Mucosa of descending colon (tissue), 3 donors: ENCODE results near the gene PRTFDC1. TPM values are rescaled to one million over a fixed set of nuclear protein-coding genes. Genes with fewer than 3 reads are reported as not detected.

Source experiments
- ATAC-seq: fragments of 200-7000 bp; cut with Tn5 transposase; one replicate; pipeline ENCODE4 v1.9.1; 2020; ENCODE audit warnings: mild to moderate bottlenecking, moderate library complexity
- DNase-seq, 3 donors: peaks; one replicate each; pipeline ENCODE4 v3.0.0-alpha.2; 2020
- H3K36me3 ChIP-seq: fragments of 200-600 bp; one replicate; pipeline ENCODE4 v1.8.0; 2021; ENCODE audit warnings: low read depth, mild to moderate bottlenecking
- H3K4me1 ChIP-seq: fragments of 200-600 bp; one replicate; pipeline ENCODE4 v1.8.0; 2021; ENCODE audit warnings: low read depth, mild to moderate bottlenecking
- H3K4me3 ChIP-seq: fragments of 200-600 bp; one replicate; pipeline ENCODE4 v1.8.0; 2021; ENCODE audit warnings: mild to moderate bottlenecking
- H3K9me3 ChIP-seq: fragments of 200-600 bp; one replicate; pipeline ENCODE4 v1.8.0; 2021; ENCODE audit warnings: mild to moderate bottlenecking
- intact Hi-C, 2 donors: fragments of 100-400 bp; cut with DNase I in 1 of 2; cut with micrococcal nuclease in 1 of 2; formaldehyde crosslinking; loops; one replicate each; pipeline versions ENCODE4 v1.11.0 to v1.11.1; 2022; cut with DNase I, micrococcal nuclease
- total RNA-seq, 3 donors: library from RNA; stranded (reverse); fragmentation: NEBNext Ultra II Directional in 2 of 3; extraction: Animal tissue kit (Norgen Biotek cat#: 25700) in 2 of 3; gene quantifications; one replicate each; pipeline versions ENCODE4 v1.2.1 to v1.2.4, GENCODE V29; 2021 to 2023
- TF ChIP-seq, protein P1 (sequence below): fragments of 200-600 bp; IDR thresholded peaks from one replicate; pipeline ENCODE4 v1.8.0; 2022; ENCODE audit warnings: antibody characterized with exemption, mild to moderate bottlenecking
- donor health status: DM: no; HTN: no; CAD: no; lungs with moderate emphysema.
- donor health status: DM: no; HTN: no; CAD: no.
- donor health status: DM: no; HTN: yes; CAD: no.

The PRTFDC1 gene
- total RNA-seq, 3 donors from 2014 or later = 6.1 to 11.9 (median 6.9) TPM

DNA sequence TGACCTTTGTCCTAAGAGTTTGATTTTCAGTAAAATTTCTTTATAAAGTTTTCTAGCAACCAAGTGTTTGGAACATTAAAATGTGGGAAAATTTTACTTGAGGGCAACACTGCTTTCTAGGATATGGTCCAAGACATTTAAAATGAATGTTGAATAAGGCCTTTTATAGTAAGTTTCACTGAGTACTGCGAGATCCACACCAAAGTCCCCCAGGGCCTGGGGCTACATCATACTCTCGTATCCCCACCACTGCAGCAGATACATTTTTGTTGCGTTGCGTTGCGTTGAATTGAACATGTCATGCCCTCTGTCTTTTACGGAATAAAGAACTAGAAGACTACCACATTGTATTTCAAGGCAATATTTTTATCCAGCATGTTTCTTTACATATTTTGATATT is 44.5 kb downstream of the PRTFDC1 start:
- Histone ChIP-seq H3K36me3 (no peaks in the 10 kb centered on the region), H3K9me3 (no peaks in the 10 kb centered on the region), H3K4me3 (no peak overlapping the region), H3K4me1 (peaks cover 2% of the 10 kb centered on the region)
- intact Hi-C loops = no loop called here
- TF ChIP-seq, protein P1, sequence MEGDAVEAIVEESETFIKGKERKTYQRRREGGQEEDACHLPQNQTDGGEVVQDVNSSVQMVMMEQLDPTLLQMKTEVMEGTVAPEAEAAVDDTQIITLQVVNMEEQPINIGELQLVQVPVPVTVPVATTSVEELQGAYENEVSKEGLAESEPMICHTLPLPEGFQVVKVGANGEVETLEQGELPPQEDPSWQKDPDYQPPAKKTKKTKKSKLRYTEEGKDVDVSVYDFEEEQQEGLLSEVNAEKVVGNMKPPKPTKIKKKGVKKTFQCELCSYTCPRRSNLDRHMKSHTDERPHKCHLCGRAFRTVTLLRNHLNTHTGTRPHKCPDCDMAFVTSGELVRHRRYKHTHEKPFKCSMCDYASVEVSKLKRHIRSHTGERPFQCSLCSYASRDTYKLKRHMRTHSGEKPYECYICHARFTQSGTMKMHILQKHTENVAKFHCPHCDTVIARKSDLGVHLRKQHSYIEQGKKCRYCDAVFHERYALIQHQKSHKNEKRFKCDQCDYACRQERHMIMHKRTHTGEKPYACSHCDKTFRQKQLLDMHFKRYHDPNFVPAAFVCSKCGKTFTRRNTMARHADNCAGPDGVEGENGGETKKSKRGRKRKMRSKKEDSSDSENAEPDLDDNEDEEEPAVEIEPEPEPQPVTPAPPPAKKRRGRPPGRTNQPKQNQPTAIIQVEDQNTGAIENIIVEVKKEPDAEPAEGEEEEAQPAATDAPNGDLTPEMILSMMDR = no peak
- no peak for ATAC-seq
- DNase-seq = no peak

DNA sequence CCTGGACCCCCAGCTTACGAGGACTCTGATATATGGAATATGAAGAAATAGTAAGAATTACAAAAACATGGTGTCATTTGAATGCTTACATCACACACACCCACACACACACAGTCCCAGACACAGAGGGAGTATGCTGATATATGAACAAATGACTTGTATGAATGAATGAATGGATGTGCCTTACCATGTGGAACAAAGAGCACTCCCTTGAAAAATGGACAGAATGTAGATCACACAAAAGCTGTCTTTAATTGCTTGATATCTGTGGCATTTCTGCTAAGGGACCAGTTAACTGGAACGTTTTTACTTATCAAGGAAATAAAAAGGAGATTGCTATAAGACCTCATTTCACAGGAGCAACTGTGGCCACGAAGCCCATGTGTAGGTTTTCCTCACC is 46.0 kb downstream of the PRTFDC1 start:
- Histone ChIP-seq H3K4me3 (no peak overlapping the region), H3K4me1 (peaks cover 16% of the 10 kb centered on the region), H3K36me3 (no peaks in the 10 kb centered on the region), H3K9me3 (no peaks in the 10 kb centered on the region)
- DNase-seq (no peak), ATAC-seq (no peak)
- intact Hi-C loops = no loop called here
- TF ChIP-seq, protein P1 = no peak

DNA sequence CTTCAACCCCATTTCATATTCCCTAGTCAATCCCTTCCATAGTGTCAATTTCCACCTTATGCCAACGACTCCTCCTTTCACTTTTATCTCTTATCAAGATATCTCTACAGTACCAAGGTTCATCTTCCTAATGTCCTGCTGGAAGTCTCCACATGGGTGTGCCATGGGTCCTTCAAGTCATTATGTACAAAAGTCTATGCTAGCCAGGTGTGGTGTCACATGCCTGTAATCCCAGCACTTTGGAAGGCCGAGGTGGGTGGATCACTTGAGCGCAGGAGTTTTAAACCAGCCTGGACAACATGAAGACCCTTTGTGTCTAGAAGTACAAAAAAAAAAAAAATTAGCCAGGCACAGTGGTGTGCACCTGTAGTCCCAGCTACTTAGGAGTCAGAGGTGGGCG is 47.6 kb downstream of the PRTFDC1 start:
- H3K4me1 ChIP-seq = peaks cover 23% of the 10 kb centered on the region
- no peaks in the 10 kb centered on the region for H3K36me3 ChIP-seq
- no peaks in the 10 kb centered on the region for H3K9me3 ChIP-seq
- intact Hi-C loops = no loop called here
- TF ChIP-seq, protein P1 = no peak
- H3K4me3 ChIP-seq = no peak overlapping the region
- peak in 1 of 3 donors; percentile 57 for DNase-seq
- ATAC-seq = peak; percentile 54

DNA sequence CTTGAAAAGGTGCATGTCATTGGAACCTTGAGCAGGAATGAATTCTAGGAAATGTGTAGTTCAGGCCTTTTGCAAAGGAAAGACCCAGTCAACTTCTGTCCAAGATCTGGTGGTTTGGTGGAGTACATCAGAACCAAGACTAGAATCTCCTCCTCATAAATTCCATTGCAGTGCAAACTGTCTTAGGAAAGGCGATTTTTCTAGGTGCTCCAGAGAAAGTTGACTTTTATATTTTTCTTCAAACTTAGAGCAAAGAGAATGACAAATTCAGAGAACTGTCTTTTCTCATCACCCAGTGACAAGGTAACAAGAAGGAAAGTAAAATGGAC is 50.0 kb downstream of the PRTFDC1 start:
- Histone ChIP-seq H3K4me3 (no peak overlapping the region), H3K9me3 (no peaks in the 10 kb centered on the region), H3K36me3 (no peaks in the 10 kb centered on the region), H3K4me1 (peaks cover 23% of the 10 kb centered on the region)
- intact Hi-C loops = no loop called here
- DNase-seq (no peak), ATAC-seq (no peak)
- TF ChIP-seq, protein P1 = no peak

DNA sequence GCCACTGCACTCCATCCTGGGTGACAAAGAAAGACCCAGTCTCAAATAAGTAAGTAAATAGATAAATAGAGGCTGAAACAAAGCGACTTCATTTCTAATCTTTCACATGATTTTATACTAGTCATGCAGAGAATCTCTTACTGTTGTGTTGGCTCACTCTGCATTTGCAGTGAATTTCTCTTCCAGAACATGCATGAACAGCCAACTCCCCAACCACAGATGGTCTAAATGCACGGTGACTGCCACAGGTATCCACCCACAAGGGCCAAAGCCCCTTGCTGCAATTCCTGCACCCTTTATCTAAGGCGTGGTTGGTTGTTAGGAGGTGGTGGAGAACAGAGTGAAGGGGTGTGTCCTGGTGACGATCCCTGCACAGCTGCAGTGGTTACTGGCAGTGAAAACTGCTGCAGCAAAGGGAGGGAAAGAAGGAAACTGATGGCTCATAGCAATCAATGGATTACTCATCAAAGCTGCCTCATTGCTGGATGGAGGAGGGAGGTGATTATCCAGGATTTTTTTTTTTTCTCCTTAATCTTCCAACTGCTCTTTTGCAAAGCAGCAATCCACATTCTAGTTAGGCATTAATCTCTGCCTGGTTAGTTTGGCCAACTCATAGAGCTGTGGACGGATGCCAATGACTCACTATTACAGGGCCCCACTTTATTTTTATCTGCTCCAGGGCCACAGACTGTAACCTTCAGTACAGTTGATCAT is 50.6 kb downstream of the PRTFDC1 start:
- intact Hi-C loops = no loop called here
- TF ChIP-seq, protein P1 = no peak
- H3K36me3 ChIP-seq = no peaks in the 10 kb centered on the region
- peaks cover 23% of the 10 kb centered on the region for H3K4me1 ChIP-seq
- H3K9me3 ChIP-seq = no peaks in the 10 kb centered on the region
- no peak overlapping the region for H3K4me3 ChIP-seq
- peak; percentile 94 for ATAC-seq
- DNase-seq = peak; percentile 70 to 82 (median 77)
